GM12878 (cell line): Measurements from ENCODE around the gene CYSLTR2. TPM values are rescaled to one million over a fixed set of nuclear protein-coding genes. Genes with fewer than 3 reads are reported as not detected.

Experiments used
- ATAC-seq: fragments of 200-7000 bp; cut with Tn5 transposase; 3 replicates; pipeline ENCODE4 v1.9.1; 2020; ENCODE audit warnings: mild to moderate bottlenecking, moderate library complexity
- BruUV-seq: library from RNA; stranded (reverse); fragments of 400-500 nt; replicated peaks from 2 replicates; lab custom pipeline; 2021; lab: Mats Ljungman, UMichigan
- CTCF ChIA-PET: fragments of 300-600 bp; sonication (Branson Sonifier 250); formaldehyde crosslinking; extraction: SDS; loops from one replicate; lab custom pipeline; 2021; ENCODE audit warnings: inconsistent platforms; lab: Yijun Ruan, JAX
- POLR2A ChIA-PET: fragments of 350-600 bp; formaldehyde crosslinking; extraction: SDS; loops from one replicate; lab custom pipeline; 2021; ENCODE audit warnings: inconsistent platforms; lab: Charles Lee
- RAD21 ChIA-PET: fragments of 300-600 bp; sonication (Branson Sonifier 250); formaldehyde crosslinking; loops from one replicate; lab custom pipeline; 2023; ENCODE audit warnings: antibody characterized with exemption; ENCODE audit not compliant: unreplicated experiment; lab: Charles Lee
- SMC1A ChIA-PET: fragments of 300-600 bp; sonication (Branson Sonifier 250); formaldehyde crosslinking; loops from one replicate; lab custom pipeline; 2023; ENCODE audit not compliant: unreplicated experiment, uncharacterized antibody; lab: Charles Lee
- DNase-seq: peaks from one replicate; pipeline ENCODE4 v3.0.0-alpha.2; 2011; ENCODE audit warnings: low read depth, low spot score
- FAIRE-seq: peaks from 3 replicates; lab custom pipeline; 2011; peaks lifted over from hg19 to GRCh38; lab: Jason Lieb, UNC
- H2AFZ ChIP-seq: 2 replicates; pipeline ENCODE4 v1.6.0; 2011; ENCODE audit warnings: low read depth, low read length, control low read depth; ENCODE audit not compliant: control insufficient read depth
- H3K27ac ChIP-seq: 2 replicates; pipeline ENCODE4 v1.5.1; 2011; ENCODE audit warnings: control low read depth; ENCODE audit not compliant: control insufficient read depth, insufficient read depth
- H3K27me3 ChIP-seq, 2 experiments: replicated peaks in 1 of 2; 2 replicates each; pipeline versions ENCODE4 v1.6.0 to v1.6.1; 2011; ENCODE audit warnings: low read length in 1 of 2; ENCODE audit not compliant: control insufficient read depth in 2 of 2, insufficient read depth in 2 of 2
- H3K36me3 ChIP-seq, 2 experiments: 2 replicates each; pipeline ENCODE4 v1.5.1; 2011; ENCODE audit warnings: low read length in 1 of 2; ENCODE audit not compliant: control insufficient read depth in 2 of 2, insufficient read depth in 2 of 2
- H3K4me1 ChIP-seq: 2 replicates; pipeline ENCODE4 v1.6.1; 2011; ENCODE audit warnings: mild to moderate bottlenecking, low read length, moderate library complexity, mixed read lengths; ENCODE audit not compliant: control insufficient read depth, insufficient read depth
- H3K4me2 ChIP-seq: 2 replicates; pipeline ENCODE4 v1.6.0; 2011; ENCODE audit warnings: control low read depth; ENCODE audit not compliant: control insufficient read depth, insufficient read depth
- H3K4me3 ChIP-seq: fragments of 200-600 bp; sonication (generic); 2 replicates; pipeline ENCODE4 v1.5.1; 2016
- H3K79me2 ChIP-seq: 2 replicates; pipeline ENCODE4 v1.6.0; 2011; ENCODE audit warnings: low read length; ENCODE audit not compliant: control insufficient read depth, insufficient read depth
- H3K9ac ChIP-seq: 2 replicates; pipeline ENCODE4 v1.8.0; 2011; ENCODE audit warnings: low read length, control low read depth, mixed read lengths; ENCODE audit not compliant: control insufficient read depth, insufficient read depth
- H3K9me3 ChIP-seq: replicated peaks from 3 replicates; pipeline ENCODE4 v1.5.1; 2011; ENCODE audit warnings: mild to moderate bottlenecking, low read length; ENCODE audit not compliant: control insufficient read depth, insufficient read depth
- H4K20me1 ChIP-seq: 2 replicates; pipeline ENCODE4 v1.6.0; 2011; ENCODE audit not compliant: control insufficient read depth, insufficient read depth
- BRCA1 ChIP-seq: IDR thresholded peaks from 2 replicates; pipeline ENCODE4 v1.6.1; 2011; ENCODE audit warnings: low read depth, low read length, improper control_type of control experiment
- CBX3 ChIP-seq: fragments of 200-600 bp; sonication (generic); IDR thresholded peaks from 2 replicates; pipeline ENCODE4 v1.6.1; 2016; ENCODE audit warnings: low read depth, borderline replicate concordance
- KAT2A ChIP-seq: conservative IDR thresholded peaks from 2 replicates; pipeline ENCODE4 v1.6.1; 2011; ENCODE audit warnings: low read depth, low read length; ENCODE audit not compliant: control insufficient read depth
- RB1 ChIP-seq: fragments of 450-650 bp; formaldehyde crosslinking; IDR thresholded peaks from 2 replicates; pipeline ENCODE4 v1.6.1; 2017; ENCODE audit warnings: mild to moderate bottlenecking, borderline replicate concordance
- RBBP5 ChIP-seq: fragments of 200-600 bp; sonication (generic); conservative IDR thresholded peaks from 2 replicates; pipeline ENCODE4 v1.6.1; 2016
- RFX5 ChIP-seq: IDR thresholded peaks from 2 replicates; pipeline ENCODE4 v1.6.1; 2011; ENCODE audit warnings: low read depth, low read length, improper control_type of control experiment
- SP1 ChIP-seq: IDR thresholded peaks from one replicate; pipeline ENCODE4 v1.6.1; 2011; ENCODE audit warnings: low read depth, low read length
- SREBF1 ChIP-seq: IDR thresholded peaks from 2 replicates; pipeline ENCODE4 v1.6.1; 2012; ENCODE audit warnings: mild to moderate bottlenecking, low read length
- SREBF2 ChIP-seq: IDR thresholded peaks from 2 replicates; pipeline ENCODE4 v1.6.1; 2012; ENCODE audit warnings: mild to moderate bottlenecking, low read length
- TBL1XR1 ChIP-seq: IDR thresholded peaks from 2 replicates; pipeline ENCODE4 v1.6.1; 2012; ENCODE audit warnings: low read depth, low read length, improper control_type of control experiment
- WRNIP1 ChIP-seq: IDR thresholded peaks from 2 replicates; pipeline ENCODE4 v1.6.1; 2011; ENCODE audit warnings: low read depth, low read length, improper control_type of control experiment, borderline replicate concordance
- YY1 ChIP-seq: IDR thresholded peaks from 2 replicates; pipeline ENCODE4 v1.6.1; 2011; ENCODE audit warnings: low read depth, mild to moderate bottlenecking, low read length
- ZNF274 ChIP-seq: IDR thresholded peaks from one replicate; pipeline ENCODE4 v1.8.0; 2011; ENCODE audit not compliant: insufficient read length, insufficient read depth
- WGBS: methylation state at CpG from one replicate; pipeline ENCODE4 v1.1.6; 2016; ENCODE audit warnings: low lambda C conversion rate; ENCODE audit not compliant: insufficient replicate concordance, insufficient coverage; ENCODE audit errors: missing lambda C conversion rate; 5-methylcytosine and 5-hydroxymethylcytosine counted together
- in situ Hi-C: fragments of 300-500 bp; cut with MboI; formaldehyde crosslinking; loops from 9 replicates; pipeline ENCODE4 v1.14.3; 2018; ENCODE audit warnings: mixed read lengths
- intact Hi-C: fragments of 100-400 bp; cut with micrococcal nuclease; formaldehyde crosslinking; loops from one replicate; pipeline ENCODE4 v1.14.2; 2022; ENCODE audit not compliant: unreplicated experiment
- polyA plus RNA-seq, 11 experiments: library from polyadenylated mRNA; depleted of rRNA in 4 of 11; unstranded in 6 of 11; stranded (reverse) in 5 of 11; fragments of >200 nt; fragmentation: Nextera tagmentation in 4 of 11; fragmentation: Illumina TruSeq in 1 of 11; extraction: Ambion mirVana in 4 of 11; extraction: Trizol in 1 of 11; gene quantifications; 1 replicate in 1 of 11; 2 replicates in 10 of 11; pipeline versions ENCODE4 v1.2.1 to v1.2.3, GENCODE V29; 2011 to 2016; ENCODE audit warnings: inconsistent platforms in 2 of 11, missing spikeins in 2 of 11, low read depth in 1 of 11
- total RNA-seq, 4 experiments: library from RNA; depleted of rRNA in 3 of 4; stranded (reverse); fragments of >200 nt in 3 of 4; fragmentation: Illumina TruSeq in 1 of 4; extraction: Trizol in 1 of 4; gene quantifications; 2 replicates each; pipeline versions ENCODE4 v1.2.1 to v1.2.3, GENCODE V29; 2013 to 2021
- TF ChIP-seq, protein P1 (sequence below): fragments of 450-650 bp; IDR thresholded peaks from 2 replicates; pipeline ENCODE4 v1.6.1; 2017; ENCODE audit warnings: mild to moderate bottlenecking

The CYSLTR2 gene
- total and polyA plus RNA-seq, 10 of the 15 experiments (the other 5 are each of a cell fraction or from before 2014, with no cell fraction given), result 0.02 to 0.08 (median 0.03) TPM; not detected in 5

DNA sequence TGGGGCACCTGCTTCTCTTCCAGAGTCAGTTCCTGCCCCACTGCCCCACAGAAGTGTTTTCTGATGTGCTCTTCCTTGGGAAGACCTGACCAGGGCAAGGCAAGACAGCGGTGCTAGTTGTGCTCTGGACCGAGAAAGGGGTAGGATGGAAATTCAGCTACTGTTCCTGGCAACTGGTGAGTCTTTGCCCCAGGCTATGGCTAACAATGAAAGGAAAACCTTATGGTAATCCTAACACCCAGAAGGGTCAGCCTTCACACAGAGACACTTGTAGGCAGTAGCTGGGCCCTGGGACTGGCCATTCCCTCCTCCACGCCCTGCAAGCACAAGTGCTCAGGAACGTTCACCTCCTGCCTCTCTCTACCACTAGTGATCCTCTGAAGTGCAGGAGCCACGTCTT, 9.6 kb upstream of the CYSLTR2 start:
- peaks cover 2 to 3% of the 10 kb centered on the region in 2 experiments; a peak in 2 of 4 replicates for H3K27me3 ChIP-seq
- H3K9ac ChIP-seq, result no peak overlapping the region
- H3K4me1 ChIP-seq, result no peaks in the 10 kb centered on the region
- TF ChIP-seq TBL1XR1, result no peak
- TF ChIP-seq RBBP5, result no peak
- TF ChIP-seq WRNIP1, result no peak
- TF ChIP-seq YY1, result no peak
- TF ChIP-seq SREBF2, result no peak
- TF ChIP-seq RB1, result no peak
- no peak for TF ChIP-seq KAT2A
- TF ChIP-seq ZNF274, result no peak
- TF ChIP-seq RFX5, result no peak
- TF ChIP-seq, protein P1, sequence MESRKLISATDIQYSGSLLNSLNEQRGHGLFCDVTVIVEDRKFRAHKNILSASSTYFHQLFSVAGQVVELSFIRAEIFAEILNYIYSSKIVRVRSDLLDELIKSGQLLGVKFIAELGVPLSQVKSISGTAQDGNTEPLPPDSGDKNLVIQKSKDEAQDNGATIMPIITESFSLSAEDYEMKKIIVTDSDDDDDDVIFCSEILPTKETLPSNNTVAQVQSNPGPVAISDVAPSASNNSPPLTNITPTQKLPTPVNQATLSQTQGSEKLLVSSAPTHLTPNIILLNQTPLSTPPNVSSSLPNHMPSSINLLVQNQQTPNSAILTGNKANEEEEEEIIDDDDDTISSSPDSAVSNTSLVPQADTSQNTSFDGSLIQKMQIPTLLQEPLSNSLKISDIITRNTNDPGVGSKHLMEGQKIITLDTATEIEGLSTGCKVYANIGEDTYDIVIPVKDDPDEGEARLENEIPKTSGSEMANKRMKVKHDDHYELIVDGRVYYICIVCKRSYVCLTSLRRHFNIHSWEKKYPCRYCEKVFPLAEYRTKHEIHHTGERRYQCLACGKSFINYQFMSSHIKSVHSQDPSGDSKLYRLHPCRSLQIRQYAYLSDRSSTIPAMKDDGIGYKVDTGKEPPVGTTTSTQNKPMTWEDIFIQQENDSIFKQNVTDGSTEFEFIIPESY, result no peak
- TF ChIP-seq BRCA1, result no peak
- TF ChIP-seq SP1, result no peak
- TF ChIP-seq SREBF1, result no peak
- no peak for TF ChIP-seq CBX3
- CTCF ChIA-PET, result interaction anchor here (1.3 kb wide), 1 partner anchor 125 kb away, joined by 3 read pairs; no protein-coding TSS in a partner anchor
- no peak for ATAC-seq
- H3K27ac ChIP-seq, result no peak overlapping the region
- FAIRE-seq, result no peak
- H3K4me2 ChIP-seq, result no peak overlapping the region
- H3K9me3 ChIP-seq, result no peaks in the 10 kb centered on the region
- H4K20me1 ChIP-seq, result no peaks in the 10 kb centered on the region
- RAD21 ChIA-PET, result no interaction called here
- H3K36me3 ChIP-seq, result no peaks in the 10 kb centered on the region
- no peaks in the 10 kb centered on the region for H3K79me2 ChIP-seq
- no peak for DNase-seq
- no peak overlapping the region for H2AFZ ChIP-seq
- intact Hi-C loops, result no loop called here
- POLR2A ChIA-PET, result no interaction called here
- in situ Hi-C loops, result no loop called here
- SMC1A ChIA-PET, result no interaction called here
- 47% methylated on average over 5 of the region's 5 CpGs for WGBS
- no peak overlapping the region for H3K4me3 ChIP-seq
- no TSS peak for BruUV-seq
